Measurements from ENCODE around the gene KLHL41.

The KLHL41 gene

GRCh38 chr2:169509298-169509885 is at the start of gene KLHL41:
TSS of gene KLHL41 (plus strand) at chr2:169509702. CDS start at chr2:169509779, 77 bp downstream.
- peak; percentile 28 for DNase-seq

- no peak for DNase-seq
Observed at GRCh38 chr2:169461143-169461542, 48.4 kb upstream of the KLHL41 start.

GRCh38 chr2:169462896-169463695 is 46.4 kb upstream of the KLHL41 start:
- peak; percentile 73 for DNase-seq

DNA sequence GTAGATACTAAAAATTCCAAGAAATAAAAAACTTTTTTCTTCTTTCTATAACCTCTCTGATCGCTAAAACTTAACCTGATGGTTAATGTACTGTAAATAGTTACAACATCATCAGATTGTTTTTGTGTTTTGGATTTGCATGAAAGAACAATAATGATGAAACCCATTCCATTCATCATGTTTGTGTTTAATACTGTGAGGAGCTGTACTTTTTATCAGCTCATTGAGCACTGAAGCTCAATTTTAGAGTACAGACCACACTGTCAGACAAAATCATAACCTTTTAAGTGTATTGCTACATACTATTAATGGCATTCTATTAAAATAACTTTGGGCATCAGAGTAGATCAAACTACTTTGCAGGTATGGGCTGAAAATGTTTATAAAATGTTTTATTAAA is 45.0 kb upstream of the KLHL41 start:
- no peak for DNase-seq

- DNase-seq = no peak
Observed at GRCh38 chr2:169464882-169465281, 44.6 kb upstream of the KLHL41 start.

DNA sequence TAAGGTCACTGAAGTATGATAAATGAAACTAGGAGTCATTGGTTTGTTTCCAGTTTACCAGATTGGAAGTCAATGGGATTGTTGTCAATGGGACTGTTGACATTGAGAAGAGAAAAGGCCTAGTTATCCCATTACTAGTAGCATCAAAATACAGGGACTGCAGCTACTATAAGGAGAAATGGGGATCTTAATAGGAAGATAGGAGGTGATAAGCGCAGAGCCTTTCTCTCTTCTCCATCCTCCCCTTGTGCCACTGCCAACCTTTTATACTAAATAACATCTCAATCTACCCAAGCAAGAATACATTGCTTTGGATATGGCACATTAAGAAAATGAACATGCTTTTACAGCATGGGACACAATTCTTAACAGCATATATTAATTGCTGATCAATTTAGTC is 40.7 kb upstream of the KLHL41 start:
- no peak for DNase-seq

DNA sequence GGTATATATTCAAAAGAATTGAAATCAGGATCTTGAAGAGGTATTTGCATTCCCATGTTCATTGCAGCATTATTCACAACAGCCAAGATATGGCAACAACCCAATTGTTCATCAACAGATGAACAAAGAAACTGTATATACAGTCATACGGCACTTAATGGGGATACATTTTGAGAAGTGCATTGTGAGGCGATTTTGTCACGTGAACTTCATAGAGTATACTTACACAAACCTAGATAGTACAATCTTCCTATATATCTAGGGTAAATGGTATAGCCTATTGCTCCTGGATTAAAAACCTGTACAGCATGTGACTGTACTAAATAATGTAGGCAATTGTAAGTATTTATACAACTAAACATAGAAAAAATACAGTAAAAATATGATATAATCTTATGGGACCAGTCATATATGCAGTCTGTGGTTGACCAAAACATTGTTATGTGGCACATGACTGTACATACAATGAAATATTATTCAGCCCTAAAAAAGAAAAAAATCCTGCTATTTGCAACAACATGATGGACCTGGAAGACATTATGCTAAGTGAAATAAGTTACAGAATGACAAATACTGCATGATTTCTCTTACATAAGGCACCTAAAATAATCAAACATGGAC is 39.4 kb upstream of the KLHL41 start:
- no peak for DNase-seq

DNA sequence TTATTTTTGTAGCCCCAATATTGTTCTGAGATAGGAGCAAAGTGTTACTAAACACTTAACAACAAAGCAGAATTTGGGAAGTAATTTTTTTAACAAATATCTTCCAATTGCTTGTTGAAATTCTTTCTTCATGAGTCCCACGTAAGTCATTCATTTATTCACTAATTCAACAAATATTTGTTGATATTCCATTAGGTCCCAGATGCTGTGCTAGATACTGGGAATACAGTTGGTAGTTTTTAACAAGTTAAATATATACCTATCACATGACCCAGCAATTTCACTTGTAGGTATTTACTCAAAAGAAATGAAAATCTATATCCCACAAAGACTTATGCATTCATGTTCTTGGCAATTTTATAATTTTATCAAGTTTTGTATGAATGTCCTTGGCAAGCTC is 37.3 kb upstream of the KLHL41 start:
- no peak for DNase-seq

DNA sequence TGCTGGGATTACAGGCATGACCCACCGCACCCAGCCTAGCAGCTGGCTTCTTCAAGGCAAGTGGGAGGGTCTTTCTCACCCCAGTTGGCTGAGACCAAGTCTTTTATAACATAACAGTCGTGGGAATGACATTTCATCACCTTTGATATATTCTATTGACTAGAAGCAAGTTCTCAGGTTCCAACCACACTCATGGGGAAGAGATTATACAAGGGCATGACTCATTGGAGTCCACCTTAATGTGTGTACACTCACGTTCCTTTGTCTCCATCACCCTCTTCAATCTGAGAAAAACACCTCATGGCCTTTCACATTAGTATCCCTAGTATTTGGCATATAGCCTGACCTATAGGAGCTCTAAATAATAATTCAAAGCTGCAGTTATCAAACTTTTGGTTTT is 33.0 kb upstream of the KLHL41 start:
- no peak for DNase-seq

- peak; percentile 23 for DNase-seq
Observed at GRCh38 chr2:169478339-169478738, 31.2 kb upstream of the KLHL41 start.

DNA sequence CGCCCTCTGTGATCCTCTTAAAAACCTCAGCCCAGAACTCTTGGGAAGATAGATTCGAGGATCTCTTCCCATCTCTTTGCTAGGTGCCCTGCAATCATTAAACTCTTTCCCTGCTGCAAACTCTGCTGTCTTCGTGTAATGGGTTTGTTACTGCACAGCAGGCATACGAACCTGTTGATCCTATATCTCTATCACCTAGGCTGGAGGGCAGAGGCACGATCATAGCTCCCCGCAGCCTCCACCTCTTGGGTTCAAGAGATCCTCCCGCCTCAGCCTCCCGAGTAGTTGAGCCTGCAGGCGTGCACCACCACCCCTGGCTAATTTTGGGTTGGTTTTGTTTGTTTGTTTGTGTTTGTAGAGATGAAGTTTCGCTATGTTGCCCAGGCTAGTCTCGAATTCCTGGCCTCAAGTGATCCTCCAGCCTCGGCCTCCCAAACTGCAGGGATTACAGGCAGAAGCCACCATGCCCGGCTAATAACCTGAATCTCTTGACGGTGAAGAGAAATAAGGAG is 30.7 kb upstream of the KLHL41 start:
- no peak for DNase-seq

- DNase-seq = peak; percentile 85
Observed at GRCh38 chr2:169479257-169480078, 30.0 kb upstream of the KLHL41 start, which contains the start of gene BBS5. TSS of gene BBS5 (plus strand) at chr2:169479494. CDS start at chr2:169479554, 60 bp downstream.

DNA sequence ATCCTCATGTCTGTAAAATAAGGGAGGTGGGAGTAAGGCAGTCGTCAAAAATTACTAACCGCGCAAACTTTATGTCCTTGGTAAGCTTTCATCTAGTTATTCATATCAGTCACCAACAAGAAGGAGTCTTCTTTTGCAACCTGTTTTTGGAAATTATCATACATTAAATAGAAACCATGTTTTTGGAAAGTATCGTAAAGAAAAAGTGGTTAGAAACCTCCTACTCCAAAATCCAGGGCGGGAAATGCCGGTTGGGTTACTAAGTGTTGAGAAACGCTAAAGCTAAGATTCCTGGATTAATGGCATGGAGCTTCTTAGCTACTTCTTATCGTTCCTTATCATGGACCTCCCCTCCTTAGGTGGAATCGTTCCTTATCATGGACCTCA is 29.4 kb upstream of the KLHL41 start:
- DNase-seq = peak; percentile 29

DNA sequence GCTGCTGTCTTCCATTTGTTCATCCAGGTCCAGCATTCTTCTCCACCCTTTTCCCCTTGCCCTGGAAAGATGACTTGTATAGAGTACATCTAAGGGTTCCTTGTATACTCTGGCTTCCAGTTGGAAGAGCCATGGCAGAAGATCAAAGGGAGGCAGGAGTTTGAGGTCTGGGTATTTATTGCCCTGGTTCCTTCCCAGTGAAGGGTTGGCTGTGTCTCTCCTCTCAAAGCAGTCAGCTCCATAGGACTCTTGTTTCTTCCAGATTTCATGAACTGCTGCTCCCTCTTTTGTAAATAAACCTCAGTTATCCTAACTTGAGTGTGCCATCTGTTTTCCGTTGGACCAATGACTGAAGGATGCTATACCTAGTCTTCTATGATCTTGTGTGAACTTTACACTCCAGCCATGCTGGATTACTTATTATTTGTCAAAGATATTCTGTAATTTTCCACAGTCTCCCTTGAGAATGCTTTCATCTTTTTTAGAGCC is 23.8 kb upstream of the KLHL41 start:
- no peak for DNase-seq

GRCh38 chr2:169486487-169486886 is 23.0 kb upstream of the KLHL41 start:
- DNase-seq = no peak

DNA sequence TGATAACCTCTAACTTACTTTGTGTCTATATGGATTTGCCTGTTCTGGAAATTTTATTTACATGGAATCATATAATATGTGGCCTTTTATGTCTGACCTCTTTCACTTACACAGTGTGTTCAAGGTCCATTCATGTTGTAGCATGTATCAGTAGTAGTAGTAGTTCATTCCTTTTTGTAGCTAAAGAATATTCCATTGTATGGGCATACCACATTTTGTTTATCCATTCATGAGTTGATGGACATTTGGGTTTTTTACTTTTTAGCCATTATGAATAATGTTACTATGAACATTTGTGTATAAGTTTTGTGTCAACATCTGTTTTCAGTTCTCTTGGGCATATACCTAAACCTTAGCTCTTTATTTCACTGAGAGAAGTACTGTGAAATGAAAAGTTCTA is 18.7 kb upstream of the KLHL41 start:
- no peak for DNase-seq

DNA sequence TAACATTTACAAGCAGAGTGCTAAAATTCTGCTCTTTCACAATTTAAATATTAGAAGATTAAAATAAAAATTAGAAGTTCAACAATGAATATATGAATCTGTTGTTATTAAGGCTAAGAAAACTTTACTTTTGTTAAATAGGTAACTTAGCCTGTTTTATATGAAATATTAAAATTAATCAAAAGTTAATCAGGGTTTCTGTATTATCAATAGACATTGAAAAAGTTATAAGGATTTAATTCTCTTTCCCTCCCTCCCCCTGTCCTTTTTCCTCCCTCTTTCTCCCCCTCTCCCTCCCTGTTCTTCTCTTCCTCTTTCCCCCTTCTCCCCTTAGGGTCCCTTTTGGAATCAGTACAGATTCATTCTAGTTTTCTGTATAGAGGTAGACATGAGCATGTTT is 18.1 kb upstream of the KLHL41 start:
- DNase-seq = no peak

DNA sequence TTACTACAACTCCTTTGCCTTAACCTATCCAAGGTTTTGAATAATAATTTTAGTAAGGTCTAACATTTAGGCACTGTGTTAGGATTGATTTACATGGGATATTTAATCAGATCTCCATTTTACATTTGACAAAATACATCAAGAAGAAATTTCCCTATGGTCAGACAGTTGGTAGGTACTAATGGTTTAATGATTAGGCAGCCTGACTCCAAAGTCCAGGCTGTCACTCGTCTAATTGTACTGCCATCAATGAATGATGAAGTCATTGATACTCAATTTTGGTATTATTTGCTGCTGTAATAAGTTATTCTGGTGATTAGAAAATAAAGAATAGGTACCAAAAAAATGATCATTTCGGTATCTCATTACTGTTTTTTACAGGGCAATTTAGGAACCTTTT is 16.1 kb upstream of the KLHL41 start:
- DNase-seq = no peak

GRCh38 chr2:169495310-169495928 is 14.1 kb upstream of the KLHL41 start:
- no peak for DNase-seq

DNA sequence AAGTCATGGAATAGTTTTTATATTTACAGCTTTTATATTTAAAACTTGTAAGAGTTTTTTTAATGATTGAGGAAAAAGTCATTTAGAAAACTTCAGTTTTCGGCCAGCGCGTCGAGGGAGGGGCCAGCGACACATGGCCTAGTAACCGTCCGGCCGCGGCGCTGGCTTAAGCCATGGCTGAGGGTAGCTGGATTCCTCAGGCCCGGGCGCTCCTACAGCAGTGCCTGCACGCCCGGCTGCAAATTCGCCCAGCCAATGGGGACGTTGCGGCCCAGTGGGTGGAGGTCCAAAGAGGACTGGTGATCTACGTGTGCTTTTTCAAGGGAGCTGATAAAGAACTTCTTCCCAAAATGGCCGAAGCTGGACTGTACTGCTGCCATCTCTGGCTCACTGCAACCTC is 4.9 kb upstream of the KLHL41 start:
- no peak for DNase-seq

- peak; percentile 42 for DNase-seq
Observed at GRCh38 chr2:169507698-169508097, 1.8 kb upstream of the KLHL41 start.

- no peak for DNase-seq
Observed at GRCh38 chr2:169509955-169510354, 453 bp downstream of the KLHL41 start.
